Vagina (tissue), 2 donors: ENCODE data around the gene CASKIN2. TPM values are rescaled to one million over a fixed set of nuclear protein-coding genes. Genes with fewer than 3 reads are reported as not detected.

Source experiments
- DNase-seq, 2 donors: peaks; one replicate each; pipeline ENCODE4 v3.0.0-alpha.2; 2017; ENCODE audit errors: extremely low spot score in 2 of 2
- H3K27ac ChIP-seq: fragments of 200-600 bp; sonication (generic); one replicate; pipeline ENCODE4 v1.5.1; 2019
- H3K27me3 ChIP-seq: fragments of 200-600 bp; sonication (generic); one replicate; pipeline ENCODE4 v1.5.1; 2019
- H3K36me3 ChIP-seq, 2 donors: fragments of 200-600 bp; sonication (generic); one replicate each; pipeline ENCODE4 v1.5.1; 2017 to 2019
- H3K4me1 ChIP-seq: fragments of 200-600 bp; sonication (generic); one replicate; pipeline ENCODE4 v1.5.1; 2019
- H3K4me3 ChIP-seq, 2 donors: fragments of 200-600 bp; sonication (generic); 1 replicate in 1 of 2; 2 replicates in 1 of 2; pipeline ENCODE4 v1.5.1; 2016 to 2019
- H3K9me3 ChIP-seq: fragments of 200-600 bp; sonication (generic); one replicate; pipeline ENCODE4 v1.5.1; 2019
- CTCF ChIP-seq, 3 experiments: fragments of 450-650 bp in 2 of 3; fragments of 200-600 bp in 1 of 3; sonication (generic) in 1 of 3; IDR thresholded peaks; one replicate each; pipeline ENCODE4 v1.5.1; 2017 to 2019; ENCODE audit warnings: antibody characterized with exemption in 3 of 3, mild to moderate bottlenecking in 2 of 3, moderate library complexity in 2 of 3
- POLR2A ChIP-seq, 2 donors: fragments of 450-650 bp; IDR thresholded peaks; one replicate each; pipeline ENCODE4 v1.6.1; 2017; ENCODE audit warnings: antibody characterized with exemption in 2 of 2, mild to moderate bottlenecking in 2 of 2, moderate library complexity in 2 of 2
- POLR2AphosphoS5 ChIP-seq, 2 donors: sonication (generic); formaldehyde crosslinking; IDR thresholded peaks; one replicate each; pipeline ENCODE4 v1.9.0; 2017; ENCODE audit warnings: antibody characterized with exemption in 2 of 2, mild to moderate bottlenecking in 2 of 2, low read depth in 1 of 2; ENCODE audit not compliant: insufficient read depth in 1 of 2
- intact Hi-C: fragments of 100-400 bp; cut with DNase I; formaldehyde crosslinking; loops from one replicate; pipeline ENCODE4 v1.15.1; 2023
- total RNA-seq: library from RNA; depleted of rRNA; stranded (reverse); fragments of >200 nt; gene quantifications from one replicate; pipeline ENCODE4 v1.2.3, GENCODE V29; 2016

Gene CASKIN2
- total RNA-seq, 1 donor from 2014 or later, result 19.9 TPM

GRCh38 chr17:75487351-75488070, 27.8 kb downstream of the CASKIN2 start:
- no peak overlapping the region for H3K27ac ChIP-seq

GRCh38 chr17:75486951-75487350, 28.4 kb downstream of the CASKIN2 start:
- no peaks in the 10 kb centered on the region for H3K9me3 ChIP-seq
- intact Hi-C loops, result no loop called here
- H3K4me1 ChIP-seq, result no peaks in the 10 kb centered on the region
- no peaks in the 10 kb centered on the region for H3K27me3 ChIP-seq
- no peak overlapping the region for H3K27ac ChIP-seq
- H3K4me3 ChIP-seq, result no peak overlapping the region
- peaks cover 0 to 12% of the 10 kb centered on the region in 2 donors for H3K36me3 ChIP-seq
- no peak for DNase-seq
- TF ChIP-seq POLR2AphosphoS5 (IDR thresholded peaks at IDR 0.05; ENCODE audit: insufficient read depth in 1 of 2, low read depth in 1 of 2) (no peak), CTCF (IDR thresholded peaks at IDR 0.05) (no peak), POLR2A (IDR thresholded peaks at IDR 0.05) (no peak)

More at GRCh38 chr17:75487351-75488070, 27.8 kb downstream of the CASKIN2 start:
- no peak for DNase-seq
- intact Hi-C loops, result no loop called here
- Histone ChIP-seq H3K9me3 (no peaks in the 10 kb centered on the region), H3K27me3 (no peaks in the 10 kb centered on the region), H3K4me3 (no peak overlapping the region), H3K4me1 (no peaks in the 10 kb centered on the region), H3K36me3 (peaks cover 0 to 16% of the 10 kb centered on the region in 2 donors)
- TF ChIP-seq POLR2A (IDR thresholded peaks at IDR 0.05) (no peak), POLR2AphosphoS5 (IDR thresholded peaks at IDR 0.05; ENCODE audit: insufficient read depth in 1 of 2, low read depth in 1 of 2) (no peak), CTCF (IDR thresholded peaks at IDR 0.05) (no peak)

GRCh38 chr17:75486151-75486550, 29.2 kb downstream of the CASKIN2 start:
- no peak overlapping the region for H3K27ac ChIP-seq

GRCh38 chr17:75485688-75486087, 29.6 kb downstream of the CASKIN2 start:
- no peak for TF ChIP-seq POLR2AphosphoS5 (IDR thresholded peaks at IDR 0.05; ENCODE audit: insufficient read depth in 1 of 2, low read depth in 1 of 2)
- TF ChIP-seq CTCF (IDR thresholded peaks at IDR 0.05), result no peak
- no peak for TF ChIP-seq POLR2A (IDR thresholded peaks at IDR 0.05)
- Histone ChIP-seq H3K4me1 (peaks cover 9% of the 10 kb centered on the region), H3K27me3 (no peaks in the 10 kb centered on the region), H3K9me3 (no peaks in the 10 kb centered on the region), H3K4me3 (no peak overlapping the region), H3K27ac (no peak overlapping the region), H3K36me3 (no peaks in the 10 kb centered on the region)
- intact Hi-C loops, result no loop called here
- no peak for DNase-seq

More at GRCh38 chr17:75486151-75486550, 29.2 kb downstream of the CASKIN2 start:
- H3K9me3 ChIP-seq, result no peaks in the 10 kb centered on the region
- peaks cover 0 to 4% of the 10 kb centered on the region in 2 donors for H3K36me3 ChIP-seq
- H3K4me1 ChIP-seq, result peaks cover 4% of the 10 kb centered on the region
- no peak overlapping the region for H3K4me3 ChIP-seq
- no peaks in the 10 kb centered on the region for H3K27me3 ChIP-seq
- TF ChIP-seq POLR2A (IDR thresholded peaks at IDR 0.05) (no peak), POLR2AphosphoS5 (IDR thresholded peaks at IDR 0.05; ENCODE audit: insufficient read depth in 1 of 2, low read depth in 1 of 2) (no peak), CTCF (IDR thresholded peaks at IDR 0.05) (no peak)
- intact Hi-C loops, result no loop called here
- no peak for DNase-seq
